Measurements from ENCODE around the gene TMEM213. TPM values are rescaled to one million over a fixed set of nuclear protein-coding genes. Genes with fewer than 3 reads are reported as not detected.

Gene TMEM213
- total and polyA plus RNA-seq, 2 of the 8 experiments (the other 6 are each of a cell fraction or from before 2014, with no cell fraction given) = 0.21 to 0.67 TPM

- Histone ChIP-seq H3K23me2 (ENCODE audit: low read depth, low read length) (0 out of 2 replicates have a peak, but pooled peaks cover 3% of the 10 kb centered on the region), H3K4me1 (replicated peaks in 1 of 4; ENCODE audit: control insufficient read depth in 3 of 4, insufficient read depth in 4 of 4, low read length in 3 of 4) (peaks cover 7 to 24% (median 11%) of the 10 kb centered on the region in 4 experiments), H3K27me3 (replicated peaks in 1 of 4; ENCODE audit: control insufficient read depth in 3 of 4, extremely low read depth in 1 of 4, insufficient read depth in 3 of 4, low read length in 3 of 4) (no peaks in the 10 kb centered on the region), H2BK12ac (ENCODE audit: low read depth, low read length) (no peak overlapping the region), H4K8ac (ENCODE audit: extremely low read depth, insufficient read depth, low read length) (no peak overlapping the region), H3K9ac (replicated peaks in 1 of 4; ENCODE audit: extremely low read depth in 1 of 4, low read depth in 3 of 4, low read length in 3 of 4) (no peak overlapping the region), H2BK20ac (ENCODE audit: low read length) (no peak overlapping the region), H3K56ac (replicated peaks; ENCODE audit: insufficient read length, low read depth, low read length) (no peak overlapping the region), H3K4me2 (ENCODE audit: insufficient read depth in 1 of 2, low read depth in 2 of 2, low read length in 2 of 2) (no peak overlapping the region), H4K5ac (ENCODE audit: insufficient read length, low read depth, low read length) (no peak overlapping the region), H3K4me3 (ENCODE audit: extremely low read depth in 1 of 4, insufficient read depth in 2 of 4, low read depth in 3 of 4, low read length in 4 of 4) (no peak overlapping the region), H3K14ac (ENCODE audit: insufficient read length) (no peak overlapping the region), H3K4ac (replicated peaks; ENCODE audit: insufficient read length, low read depth, low read length) (no peak overlapping the region), H4K91ac (replicated peaks; ENCODE audit: insufficient read length, low read length) (no peak overlapping the region), H3K27ac (ENCODE audit: low read depth, low read length) (no peak overlapping the region), H3K79me1 (ENCODE audit: low read depth, low read length) (no peaks in the 10 kb centered on the region), H3K23ac (ENCODE audit: insufficient read length) (no peak overlapping the region), H2BK120ac (replicated peaks; ENCODE audit: low read depth, low read length) (no peak overlapping the region), H2BK15ac (ENCODE audit: low read length) (no peak overlapping the region), H2AK5ac (ENCODE audit: low read depth, low read length) (no peak overlapping the region), H2BK5ac (ENCODE audit: low read depth, low read length) (no peak overlapping the region), H3K79me2 (ENCODE audit: control insufficient read depth in 1 of 2, insufficient read depth in 2 of 2, low read length in 2 of 2) (no peaks in the 10 kb centered on the region), H3K18ac (ENCODE audit: extremely low read depth, low read length) (no peak overlapping the region), H3K36me3 (ENCODE audit: control insufficient read depth in 2 of 4, insufficient read depth in 4 of 4, low read length in 3 of 4) (no peaks in the 10 kb centered on the region), H3K9me3 (ENCODE audit: insufficient read depth in 2 of 2, low read depth in 1 of 2, low read length in 1 of 2) (no peaks in the 10 kb centered on the region), H2AFZ (ENCODE audit: low read length) (no peak overlapping the region), H4K20me1 (replicated peaks in 1 of 2; ENCODE audit: control insufficient read depth in 1 of 2, insufficient read depth in 2 of 2, low read length in 2 of 2) (no peaks in the 10 kb centered on the region)
- DNase-seq (ENCODE audit: low read depth in 1 of 2, low spot score in 2 of 2) = no peak
- ChIA-PET POLR2A (ENCODE audit: partially characterized antibody) (no interaction called here), CTCF (ENCODE audit: partially characterized antibody) (interaction anchor here (1.6 kb wide), 1 partner anchor 590 kb away, joined by 3 read pairs; no protein-coding TSS in a partner anchor)
- 87% methylated on average over 18 of the region's 18 CpGs; no CpG with 5 or more reads in 1 of the 2 experiments for WGBS, 2 experiments (ENCODE audit: extremely low coverage in 1 of 2, insufficient coverage in 1 of 2, insufficient read length in 1 of 2, insufficient replicate concordance in 2 of 2, low coverage in 1 of 2, low lambda C conversion rate in 2 of 2, missing lambda C conversion rate in 1 of 2)
- FAIRE-seq = no peak
- TF ChIP-seq USF2 (IDR thresholded peaks at IDR 0.05; ENCODE audit: low read length) (no peak), CREB1 (IDR thresholded peaks at IDR 0.05) (no peak), NRF1 (IDR thresholded peaks at IDR 0.05; ENCODE audit: low read depth, low read length) (no peak), JUND (IDR thresholded peaks at IDR 0.05; ENCODE audit: low read length) (no peak), SP4 (IDR thresholded peaks at IDR 0.05; ENCODE audit: low read length) (no peak), RAD21 (IDR thresholded peaks at IDR 0.05 in 1 of 2, conservative IDR thresholded peaks at IDR 0.05 in 1 of 2; ENCODE audit: low read depth in 2 of 2, low read length in 2 of 2) (no peak), TBP (IDR thresholded peaks at IDR 0.05; ENCODE audit: low read depth, low read length) (no peak), GABPA (IDR thresholded peaks at IDR 0.05; ENCODE audit: borderline replicate concordance, insufficient read depth, low read length) (no peak), PHF8 (conservative IDR thresholded peaks at IDR 0.05; ENCODE audit: low read depth, low read length) (no peak), CBX5 (IDR thresholded peaks at IDR 0.05; ENCODE audit: low read depth, low read length) (no peak), POLR2A (IDR thresholded peaks at IDR 0.05; ENCODE audit: control extremely low read depth in 1 of 2, low read depth in 2 of 2, low read length in 2 of 2) (no peak), SIX5 (IDR thresholded peaks at IDR 0.05; ENCODE audit: low read depth, low read length) (no peak), BRCA1 (IDR thresholded peaks at IDR 0.05; ENCODE audit: low read depth, low read length) (no peak), TAF1 (IDR thresholded peaks at IDR 0.05; ENCODE audit: low read depth, low read length) (no peak)
These were observed 46.8 kb upstream of the TMEM213 start for GRCh38 chr7:138750901-138751464.

Measured in H1 (cell line).